Vagina (tissue), 2 donors: ENCODE data around the gene RNU6-7. TPM values are rescaled to one million over a fixed set of nuclear protein-coding genes. Genes with fewer than 3 reads are reported as not detected.

Source experiments
- DNase-seq, 2 donors: peaks; one replicate each; pipeline ENCODE4 v3.0.0-alpha.2; 2017; ENCODE audit errors: extremely low spot score in 2 of 2
- H3K27ac ChIP-seq: fragments of 200-600 bp; sonication (generic); one replicate; pipeline ENCODE4 v1.5.1; 2019
- H3K27me3 ChIP-seq: fragments of 200-600 bp; sonication (generic); one replicate; pipeline ENCODE4 v1.5.1; 2019
- H3K36me3 ChIP-seq, 2 donors: fragments of 200-600 bp; sonication (generic); one replicate each; pipeline ENCODE4 v1.5.1; 2017 to 2019
- H3K4me1 ChIP-seq: fragments of 200-600 bp; sonication (generic); one replicate; pipeline ENCODE4 v1.5.1; 2019
- H3K4me3 ChIP-seq, 2 donors: fragments of 200-600 bp; sonication (generic); 1 replicate in 1 of 2; 2 replicates in 1 of 2; pipeline ENCODE4 v1.5.1; 2016 to 2019
- H3K9me3 ChIP-seq: fragments of 200-600 bp; sonication (generic); one replicate; pipeline ENCODE4 v1.5.1; 2019
- CTCF ChIP-seq, 3 experiments: fragments of 450-650 bp in 2 of 3; fragments of 200-600 bp in 1 of 3; sonication (generic) in 1 of 3; IDR thresholded peaks; one replicate each; pipeline ENCODE4 v1.5.1; 2017 to 2019; ENCODE audit warnings: antibody characterized with exemption in 3 of 3, mild to moderate bottlenecking in 2 of 3, moderate library complexity in 2 of 3
- POLR2A ChIP-seq, 2 donors: fragments of 450-650 bp; IDR thresholded peaks; one replicate each; pipeline ENCODE4 v1.6.1; 2017; ENCODE audit warnings: antibody characterized with exemption in 2 of 2, mild to moderate bottlenecking in 2 of 2, moderate library complexity in 2 of 2
- POLR2AphosphoS5 ChIP-seq, 2 donors: sonication (generic); formaldehyde crosslinking; IDR thresholded peaks; one replicate each; pipeline ENCODE4 v1.9.0; 2017; ENCODE audit warnings: antibody characterized with exemption in 2 of 2, mild to moderate bottlenecking in 2 of 2, low read depth in 1 of 2; ENCODE audit not compliant: insufficient read depth in 1 of 2
- intact Hi-C: fragments of 100-400 bp; cut with DNase I; formaldehyde crosslinking; loops from one replicate; pipeline ENCODE4 v1.15.1; 2023
- total RNA-seq: library from RNA; depleted of rRNA; stranded (reverse); fragments of >200 nt; gene quantifications from one replicate; pipeline ENCODE4 v1.2.3, GENCODE V29; 2016

The RNU6-7 gene
- total RNA-seq, 1 donor from 2014 or later: not detected

GRCh38 chr14:32225378-32225920, 23.6 kb downstream of the RNU6-7 start:
- H3K27ac ChIP-seq: peak overlapping the region; percentile 20
- no peaks in the 10 kb centered on the region for H3K9me3 ChIP-seq
- H3K27me3 ChIP-seq: no peaks in the 10 kb centered on the region
- DNase-seq: no peak
- intact Hi-C loops: no loop called here
- H3K36me3 ChIP-seq: no peaks in the 10 kb centered on the region
- H3K4me1 ChIP-seq: no peaks in the 10 kb centered on the region
- H3K4me3 ChIP-seq: no peak overlapping the region
- TF ChIP-seq POLR2A (IDR thresholded peaks at IDR 0.05): no peak
- no peak for TF ChIP-seq CTCF (IDR thresholded peaks at IDR 0.05)
- no peak for TF ChIP-seq POLR2AphosphoS5 (IDR thresholded peaks at IDR 0.05; ENCODE audit: insufficient read depth in 1 of 2, low read depth in 1 of 2)

DNA sequence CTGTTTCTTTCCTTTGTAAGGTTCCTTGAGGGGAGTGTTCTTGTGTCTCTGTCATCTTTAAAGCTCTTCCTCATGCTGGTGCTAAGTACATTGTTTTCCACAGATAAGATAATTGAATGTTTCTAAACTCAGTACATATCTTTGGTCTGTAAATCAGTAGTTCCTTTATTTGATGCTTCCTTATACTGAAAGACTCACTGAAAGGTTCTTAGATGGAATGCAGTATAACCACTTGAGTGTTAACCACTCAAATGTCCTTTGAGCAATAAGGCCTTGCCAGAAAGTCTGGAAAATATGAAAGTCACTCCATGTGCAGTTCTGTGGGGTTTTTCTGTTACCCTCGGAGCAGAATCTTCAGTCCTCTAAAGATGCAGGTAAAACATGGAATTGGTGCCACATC, 24.2 kb downstream of the RNU6-7 start:
- intact Hi-C loops: no loop called here
- no peak for DNase-seq
- Histone ChIP-seq H3K4me1 (no peaks in the 10 kb centered on the region), H3K36me3 (no peaks in the 10 kb centered on the region), H3K9me3 (no peaks in the 10 kb centered on the region), H3K4me3 (no peak overlapping the region), H3K27ac (no peak overlapping the region), H3K27me3 (no peaks in the 10 kb centered on the region)
- no peak for TF ChIP-seq CTCF (IDR thresholded peaks at IDR 0.05)
- no peak for TF ChIP-seq POLR2A (IDR thresholded peaks at IDR 0.05)
- TF ChIP-seq POLR2AphosphoS5 (IDR thresholded peaks at IDR 0.05; ENCODE audit: insufficient read depth in 1 of 2, low read depth in 1 of 2): no peak

- H3K4me3 ChIP-seq: no peak overlapping the region
- no peak for DNase-seq
- H3K9me3 ChIP-seq: no peaks in the 10 kb centered on the region
- no peaks in the 10 kb centered on the region for H3K4me1 ChIP-seq
- no peaks in the 10 kb centered on the region for H3K36me3 ChIP-seq
- TF ChIP-seq POLR2AphosphoS5 (IDR thresholded peaks at IDR 0.05; ENCODE audit: insufficient read depth in 1 of 2, low read depth in 1 of 2): no peak
- no peak for TF ChIP-seq POLR2A (IDR thresholded peaks at IDR 0.05)
- no peak for TF ChIP-seq CTCF (IDR thresholded peaks at IDR 0.05)
- no peaks in the 10 kb centered on the region for H3K27me3 ChIP-seq
- no peak overlapping the region for H3K27ac ChIP-seq
- intact Hi-C loops: no loop called here
Measured at GRCh38 chr14:32230181-32230580, 28.3 kb downstream of the RNU6-7 start.

DNA sequence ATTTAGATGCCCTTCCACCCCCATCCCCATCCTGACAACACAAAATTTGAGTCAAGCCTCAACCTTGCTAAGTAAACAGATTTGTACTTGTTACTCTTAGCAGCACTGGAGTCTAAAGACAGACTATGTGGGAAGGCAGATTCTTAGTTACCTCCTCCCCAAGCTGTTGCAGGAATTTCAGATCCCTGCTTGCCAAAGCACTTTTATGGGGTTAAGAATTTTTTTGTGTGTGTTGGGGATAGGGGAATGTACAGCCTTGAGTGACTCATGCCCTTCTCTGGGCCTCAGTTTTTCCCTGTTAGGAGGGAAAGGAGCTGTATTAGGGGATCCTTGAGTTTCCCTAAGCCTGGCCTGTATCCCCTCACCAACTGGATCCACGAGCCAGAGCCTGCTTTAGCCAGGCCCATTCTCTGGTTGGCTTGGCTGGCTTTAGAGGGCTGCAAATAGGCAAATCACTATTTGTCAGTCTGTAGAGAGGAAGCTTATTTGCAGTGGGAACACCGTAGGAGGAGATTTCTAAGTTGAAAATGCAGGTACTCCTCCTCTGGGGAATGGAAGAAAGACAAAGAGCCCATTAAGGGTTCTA, 28.9 kb downstream of the RNU6-7 start:
- Histone ChIP-seq H3K4me1 (no peaks in the 10 kb centered on the region), H3K27me3 (no peaks in the 10 kb centered on the region), H3K27ac (no peak overlapping the region), H3K4me3 (no peak overlapping the region), H3K9me3 (no peaks in the 10 kb centered on the region), H3K36me3 (no peaks in the 10 kb centered on the region)
- intact Hi-C loops: no loop called here
- no peak for DNase-seq
- TF ChIP-seq POLR2AphosphoS5 (IDR thresholded peaks at IDR 0.05; ENCODE audit: insufficient read depth in 1 of 2, low read depth in 1 of 2) (no peak), POLR2A (IDR thresholded peaks at IDR 0.05) (no peak), CTCF (IDR thresholded peaks at IDR 0.05) (no peak)

DNA sequence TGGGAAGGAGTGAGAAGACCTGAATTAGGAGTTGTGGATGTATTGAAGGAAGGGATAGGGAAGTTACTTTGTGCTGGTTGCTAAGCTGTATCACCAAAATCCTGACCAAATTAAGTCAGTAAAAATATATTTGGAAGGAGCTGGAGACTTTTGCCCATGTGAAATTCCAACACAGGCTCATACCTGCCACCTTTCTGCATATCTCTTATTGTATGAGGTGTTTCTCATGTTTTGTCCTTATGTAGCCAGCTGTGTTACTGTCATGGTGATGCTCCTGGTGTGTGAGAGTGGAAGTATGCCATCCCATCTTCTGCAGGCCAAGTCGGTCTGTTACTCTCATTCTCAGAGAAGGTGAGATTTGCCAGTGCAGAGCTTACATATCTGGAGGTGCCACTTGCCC, 30.6 kb downstream of the RNU6-7 start:
- intact Hi-C loops: no loop called here
- Histone ChIP-seq H3K36me3 (no peaks in the 10 kb centered on the region), H3K9me3 (no peaks in the 10 kb centered on the region), H3K27me3 (no peaks in the 10 kb centered on the region), H3K4me1 (no peaks in the 10 kb centered on the region), H3K4me3 (no peak overlapping the region), H3K27ac (no peak overlapping the region)
- TF ChIP-seq CTCF (IDR thresholded peaks at IDR 0.05) (no peak), POLR2A (IDR thresholded peaks at IDR 0.05) (no peak), POLR2AphosphoS5 (IDR thresholded peaks at IDR 0.05; ENCODE audit: insufficient read depth in 1 of 2, low read depth in 1 of 2) (no peak)
- no peak for DNase-seq
